NCI-H1048 (cell line): ENCODE measurements around the gene INSYN2B.

ENCODE experiments used
- DNase-seq: peaks from one replicate; lab custom pipeline; 2025; lab: John Stamatoyannopoulos, UW

Gene INSYN2B

GRCh38 chr5:169886677-169887076 is 93.6 kb downstream of the INSYN2B start:
- no peak for DNase-seq

DNA sequence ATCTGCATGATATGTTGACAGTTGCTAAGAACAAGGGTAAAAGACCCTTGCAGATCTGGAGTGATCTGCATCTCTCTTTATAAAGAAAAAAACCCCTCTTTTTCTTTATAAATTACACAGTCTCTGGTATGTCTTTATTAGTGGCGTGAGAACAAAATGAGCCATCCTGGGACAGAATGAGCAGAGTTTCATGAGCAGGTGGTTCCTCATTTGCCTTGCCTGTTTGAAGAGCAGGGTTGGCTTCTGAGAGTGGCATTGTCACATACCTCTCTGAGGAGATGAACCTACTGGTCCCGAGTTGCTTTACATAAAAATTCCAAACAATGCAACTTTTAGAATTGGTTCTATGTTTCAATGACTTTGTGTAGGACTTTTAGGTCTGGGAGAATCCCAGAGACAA is 94.3 kb downstream of the INSYN2B start:
- no peak for DNase-seq

GRCh38 chr5:169881702-169882303 is 98.5 kb downstream of the INSYN2B start:
- no peak for DNase-seq

DNA sequence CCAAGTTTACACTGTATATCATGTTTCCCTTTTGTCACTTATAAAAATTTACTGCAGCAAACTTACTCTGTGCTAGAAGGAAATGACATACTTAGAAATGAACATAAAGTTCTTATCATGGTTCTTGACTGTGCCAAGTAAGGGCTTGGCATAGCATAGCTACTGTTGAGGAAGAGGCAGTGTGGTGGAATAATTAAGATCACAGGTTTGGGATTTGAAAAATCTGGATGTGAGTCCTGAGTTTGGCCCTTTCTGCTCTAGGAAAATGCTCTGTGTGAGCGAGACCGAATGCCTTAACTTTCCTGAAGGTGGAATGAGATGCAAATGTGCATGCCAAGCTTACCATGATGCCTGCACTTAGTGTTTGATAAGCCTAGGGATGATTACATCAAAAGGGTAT is 99.5 kb downstream of the INSYN2B start:
- no peak for DNase-seq

DNA sequence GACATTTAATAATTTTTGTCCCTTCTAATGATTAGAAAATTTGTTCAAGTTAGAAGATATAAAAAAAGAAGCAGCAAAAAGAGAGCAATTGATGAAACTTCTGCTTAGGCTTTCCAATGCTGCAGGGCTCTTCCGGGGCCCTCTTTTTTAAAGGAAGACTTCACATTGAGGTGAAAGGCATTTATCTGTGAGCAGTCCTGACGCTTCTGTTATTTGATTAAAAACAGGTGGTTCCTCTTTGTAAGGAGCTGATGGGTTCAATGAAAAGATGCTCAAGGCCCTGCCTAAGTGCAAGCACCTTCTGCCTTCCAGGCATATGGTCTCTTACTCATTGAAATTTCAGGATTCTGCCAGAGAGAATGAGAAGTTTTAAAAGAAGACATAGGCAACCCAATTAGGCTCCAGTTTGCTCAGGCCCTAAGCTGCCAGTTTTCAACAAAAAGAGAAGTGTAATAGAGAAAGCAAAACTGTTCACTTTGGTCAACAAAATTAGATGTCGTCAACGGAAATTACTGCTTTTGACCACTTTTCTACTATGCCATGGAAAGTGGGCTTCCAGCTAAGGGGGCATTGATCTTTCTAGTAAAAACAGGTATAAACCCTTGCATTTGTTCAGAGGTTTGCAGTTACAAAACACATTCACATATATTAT is 100.2 kb downstream of the INSYN2B start:
- no peak for DNase-seq

- no peak for DNase-seq
Measured at GRCh38 chr5:169876386-169876785, 103.9 kb downstream of the INSYN2B start.

- DNase-seq = no peak
Measured at GRCh38 chr5:169875731-169876130, 104.6 kb downstream of the INSYN2B start.

DNA sequence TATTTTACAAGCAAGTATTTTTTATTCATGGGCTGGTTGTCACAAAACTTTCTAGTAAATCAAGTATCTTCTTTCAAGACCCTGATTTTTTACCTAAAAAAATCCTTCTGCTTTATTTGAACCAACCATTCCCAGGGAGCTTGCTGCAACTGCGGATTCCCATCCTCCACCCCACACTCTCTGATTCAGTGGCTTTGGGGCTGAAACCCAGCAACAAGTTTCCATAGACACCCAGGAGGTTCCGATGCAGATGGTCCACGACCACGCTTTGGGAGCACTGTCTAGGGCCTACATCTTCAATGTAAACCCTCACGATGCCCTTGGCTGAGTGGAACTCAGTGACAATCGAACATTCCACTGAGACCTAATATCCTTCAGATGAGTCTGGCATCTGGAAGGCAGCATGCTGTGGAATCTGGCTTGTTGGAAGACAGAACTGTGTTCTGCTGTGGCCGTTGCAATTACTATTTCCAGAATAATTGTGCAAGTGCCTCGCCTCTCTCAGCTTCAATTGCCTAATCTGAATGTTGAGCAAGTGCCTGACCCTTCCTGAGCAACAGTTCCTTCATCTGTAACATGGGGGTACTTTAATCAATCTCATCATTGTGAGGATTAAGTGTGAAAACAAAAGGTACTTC is 105.1 kb downstream of the INSYN2B start:
- DNase-seq = no peak

- DNase-seq = no peak
Measured at GRCh38 chr5:169874621-169875020, 105.7 kb downstream of the INSYN2B start.

DNA sequence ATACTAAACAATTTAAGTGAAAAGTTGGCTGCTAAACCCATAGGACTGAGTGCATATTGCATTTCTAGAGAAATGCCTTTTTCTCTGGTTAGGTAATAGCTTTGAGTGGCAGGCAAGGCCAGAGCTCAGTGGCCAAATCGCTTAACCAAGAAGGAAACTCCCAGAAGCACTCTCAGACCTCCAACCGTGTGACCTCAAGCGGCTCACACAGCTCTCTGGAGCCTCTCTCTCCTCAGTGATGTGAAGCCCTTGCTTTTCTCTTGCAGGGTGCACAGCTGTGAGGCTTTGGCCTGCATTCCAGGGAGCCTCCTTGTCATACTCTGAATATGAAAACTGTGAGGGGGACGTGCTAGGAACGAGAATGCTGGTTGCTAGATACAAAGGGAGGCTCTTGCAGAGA is 106.7 kb downstream of the INSYN2B start:
- DNase-seq = no peak

DNA sequence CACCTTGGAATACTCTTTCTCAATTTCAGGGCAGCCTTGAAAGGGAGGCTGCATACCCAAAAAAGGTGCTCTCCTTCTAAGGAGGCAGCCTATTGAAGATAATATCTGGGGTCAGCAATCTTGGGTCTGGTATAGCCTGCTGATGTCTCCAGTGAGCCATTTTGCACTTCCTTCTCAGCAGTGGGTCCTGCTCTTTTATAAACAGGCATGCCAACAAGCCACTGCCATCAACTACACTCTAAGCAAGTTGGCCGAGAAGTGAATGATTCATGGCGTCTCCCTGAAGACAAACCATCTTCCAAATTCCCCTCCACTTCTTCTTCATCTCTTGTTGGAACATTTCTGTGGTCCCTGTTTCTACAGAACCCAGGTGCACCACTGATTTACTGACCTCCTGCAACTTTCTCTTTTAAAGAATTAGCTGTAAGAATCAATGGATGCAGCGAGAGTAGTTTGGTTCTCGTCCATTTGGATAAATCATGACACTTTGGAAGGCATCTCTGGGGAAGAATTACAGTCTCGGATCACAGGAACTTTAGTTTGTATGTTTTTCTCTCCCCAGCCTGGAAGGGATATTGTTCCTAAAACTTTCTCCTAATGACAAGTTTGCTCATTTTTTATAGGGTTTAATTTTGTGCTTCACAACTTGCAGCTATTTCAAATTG is 108.3 kb downstream of the INSYN2B start:
- DNase-seq = no peak

DNA sequence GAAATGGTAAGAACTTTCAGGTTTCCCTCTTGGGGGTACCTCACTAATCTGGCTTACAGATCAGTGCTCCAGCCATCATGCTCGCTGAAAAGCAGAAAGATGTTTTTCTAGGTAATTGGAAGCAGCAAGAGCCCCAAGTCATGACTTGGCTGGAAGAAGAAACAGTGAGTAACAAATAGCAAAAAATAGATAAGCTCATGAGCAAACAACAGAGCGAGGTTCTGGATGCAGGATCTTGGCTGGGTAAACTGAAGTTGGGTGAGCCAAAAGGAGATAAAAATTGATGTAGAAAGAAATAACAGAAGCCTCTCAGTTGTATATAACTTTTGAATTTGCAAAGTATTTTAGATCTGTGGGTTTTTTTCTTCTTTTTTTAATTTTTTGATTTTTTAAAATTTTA is 110.1 kb downstream of the INSYN2B start:
- no peak for DNase-seq

DNA sequence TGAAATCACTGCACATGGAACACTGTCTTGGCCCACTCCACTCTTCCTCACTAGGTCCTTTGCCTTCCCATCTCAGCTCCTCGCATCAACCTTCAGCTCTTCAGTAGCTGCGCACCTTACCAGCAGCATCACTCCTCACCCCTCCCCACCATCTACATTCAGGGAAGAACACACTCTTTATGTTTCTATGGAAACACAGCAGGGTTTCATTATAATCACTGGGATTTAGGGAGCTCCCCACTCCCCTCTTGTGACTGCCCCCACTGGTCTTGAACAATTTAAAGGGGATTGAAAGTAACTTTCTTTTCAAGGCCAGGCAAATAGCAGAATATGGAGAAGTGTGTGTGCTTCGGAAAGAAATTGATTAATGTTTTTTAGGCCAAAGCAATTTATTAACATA is 111.2 kb downstream of the INSYN2B start:
- DNase-seq = no peak

DNA sequence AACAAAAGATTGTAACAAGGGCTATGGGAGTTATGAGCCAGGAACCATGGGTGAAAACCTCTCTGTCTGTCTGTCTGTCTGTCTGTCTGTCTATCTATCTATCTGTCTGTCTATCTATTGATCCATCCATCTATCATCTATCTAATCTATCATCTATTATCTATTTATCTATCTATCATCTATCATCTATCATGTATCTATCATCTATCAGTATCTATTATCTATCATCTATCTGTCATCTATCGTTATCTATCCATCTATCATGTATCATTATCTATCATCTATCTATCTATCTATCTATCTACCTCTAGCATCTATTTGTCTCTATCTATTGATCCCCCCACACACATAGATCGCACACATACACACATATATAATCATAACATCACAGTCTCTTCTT is 112.9 kb downstream of the INSYN2B start:
- no peak for DNase-seq

DNA sequence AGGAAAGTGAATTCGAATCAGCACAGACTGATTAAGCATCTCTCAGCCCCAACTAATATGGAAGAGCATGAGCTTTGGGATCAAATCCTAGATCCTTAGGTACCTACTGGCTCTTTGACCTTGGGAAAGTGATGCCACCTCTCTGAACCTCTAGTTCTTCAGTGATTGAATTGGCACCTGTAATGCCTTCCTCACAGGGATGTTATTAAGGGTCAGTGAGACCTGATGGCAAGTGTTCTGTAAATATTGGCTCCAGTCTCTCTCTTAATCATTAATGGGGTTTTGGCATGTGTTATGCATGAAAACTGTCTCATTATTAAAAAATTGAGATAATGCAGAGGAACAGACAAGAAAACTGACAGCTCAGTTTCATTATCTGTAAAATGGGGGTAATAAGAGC is 115.8 kb downstream of the INSYN2B start:
- DNase-seq = no peak

- DNase-seq = no peak
Measured at GRCh38 chr5:169862391-169862811, 117.9 kb downstream of the INSYN2B start.

- no peak for DNase-seq
Measured at GRCh38 chr5:169861934-169862333, 118.4 kb downstream of the INSYN2B start.

DNA sequence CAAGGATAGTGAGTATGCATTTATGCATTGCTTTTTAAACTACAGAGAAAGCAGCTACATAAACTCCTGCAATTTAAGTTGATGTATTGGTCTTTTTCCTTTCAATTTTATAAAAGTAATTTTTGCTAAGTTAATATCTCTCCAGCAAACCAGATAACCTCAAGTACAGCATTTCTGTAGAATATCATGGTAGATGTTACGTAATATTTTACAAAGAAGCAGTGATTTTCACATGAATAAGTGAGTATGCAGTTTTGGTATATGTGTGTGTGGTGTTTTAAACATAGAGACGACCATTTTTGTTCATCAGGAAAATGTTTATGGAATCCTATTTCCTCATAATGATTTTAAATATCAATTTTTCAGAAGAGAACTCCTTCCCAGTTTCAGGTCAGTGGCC is 118.9 kb downstream of the INSYN2B start:
- no peak for DNase-seq

GRCh38 chr5:169860585-169860984 is 119.7 kb downstream of the INSYN2B start:
- DNase-seq = no peak

- no peak for DNase-seq
Measured at GRCh38 chr5:169856571-169856970, 123.7 kb downstream of the INSYN2B start.

- no peak for DNase-seq
Measured at GRCh38 chr5:169851321-169851850, 128.9 kb downstream of the INSYN2B start.

GRCh38 chr5:169850409-169850808 is 129.9 kb downstream of the INSYN2B start:
- no peak for DNase-seq

GRCh38 chr5:169848792-169849191 is 131.5 kb downstream of the INSYN2B start:
- no peak for DNase-seq
